Thyroid gland (tissue), 4 donors: ENCODE measurements around the gene AAK1.

Experiments
- CTCF ChIP-seq, 6 experiments: fragments of 200-600 bp in 3 of 6; fragments of 450-650 bp in 3 of 6; sonication (generic) in 3 of 6; IDR thresholded peaks; one replicate each; pipeline ENCODE4 v1.5.1; 2016 to 2019; ENCODE audit warnings: antibody characterized with exemption in 6 of 6, mild to moderate bottlenecking in 2 of 6, inconsistent platforms in 1 of 6, moderate library complexity in 1 of 6
- POLR2A ChIP-seq, 2 donors: fragments of 450-650 bp; IDR thresholded peaks; one replicate each; pipeline ENCODE4 v1.6.1; 2017; ENCODE audit warnings: antibody characterized with exemption in 2 of 2, mild to moderate bottlenecking in 2 of 2, moderate library complexity in 1 of 2

DNA sequence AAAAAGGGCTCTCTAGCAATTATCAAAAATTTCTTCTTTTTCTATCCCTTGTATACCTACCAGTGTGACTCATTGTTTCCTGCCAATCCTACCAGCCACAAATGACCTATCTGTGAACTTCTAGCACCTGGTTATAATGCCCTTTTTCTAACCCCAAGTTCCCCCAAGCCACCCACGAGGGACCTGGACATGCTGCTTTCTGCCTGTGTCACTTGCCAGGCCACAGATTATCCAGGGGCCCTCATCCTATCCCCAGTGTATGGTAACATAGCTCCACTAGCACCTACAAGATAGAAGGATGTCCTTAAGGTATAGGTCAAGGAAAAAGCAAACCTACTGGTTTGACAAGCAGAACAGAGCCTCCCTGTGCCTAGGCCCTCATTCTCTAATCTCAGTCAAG lies 26.8 kb downstream of the AAK1 start:
- TF ChIP-seq POLR2A (IDR thresholded peaks at IDR 0.05), result no peak
- TF ChIP-seq CTCF (IDR thresholded peaks at IDR 0.05), result no peak
